ENCODE data around the gene RAB3A. TPM values are rescaled to one million over a fixed set of nuclear protein-coding genes. Genes with fewer than 3 reads are reported as not detected.

Gene RAB3A
- total and polyA plus RNA-seq, 9 of the 15 experiments (the other 6 are each of a cell fraction or from before 2014, with no cell fraction given): 0.17 to 5.1 (median 0.90) TPM; not detected in 1

DNA sequence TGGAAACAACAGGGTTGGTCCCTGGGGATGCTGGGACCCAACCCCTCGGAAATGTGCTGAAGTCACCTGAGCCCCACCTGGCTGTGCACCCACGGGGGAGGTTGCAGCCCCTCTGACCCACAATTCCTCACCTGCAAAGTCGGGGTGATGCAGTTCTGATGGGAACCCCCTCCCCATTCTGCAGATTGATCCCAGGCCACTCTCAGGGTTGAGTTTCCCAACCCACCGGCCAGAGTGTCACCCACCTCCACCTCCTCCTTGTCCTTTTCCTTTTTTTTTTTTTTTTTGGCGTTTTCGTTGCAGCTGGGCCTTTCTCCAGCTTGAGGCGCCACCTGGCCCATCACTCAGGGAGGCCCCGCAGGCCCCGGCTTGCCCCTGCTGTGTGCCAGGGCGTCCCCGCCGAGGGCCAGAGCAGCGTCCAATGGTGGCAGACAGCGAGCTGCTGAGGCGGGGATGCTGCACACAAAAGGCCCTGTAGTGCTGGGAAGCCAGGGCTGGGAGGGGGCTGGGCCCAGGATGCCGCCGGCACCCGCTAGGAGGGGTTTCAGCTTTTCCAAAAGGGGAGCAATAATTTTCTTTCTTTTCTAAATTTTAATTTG, 46.3 kb downstream of the RAB3A start (continued):
- no peak for TF ChIP-seq WHSC1 (IDR thresholded peaks at IDR 0.05; ENCODE audit: low read length)
- no peak for TF ChIP-seq MEF2D (tag; conservative IDR thresholded peaks at IDR 0.05; ENCODE audit: low read depth)
- no peak for TF ChIP-seq POLR2B (IDR thresholded peaks at IDR 0.05; ENCODE audit: low read depth, partially characterized antibody)
- 0 out of 6 replicates have a peak, but pooled peaks of 1 of the 3 experiments have one; percentile 10 for TF ChIP-seq ZBTB11 (CRISPR knock-in tag; IDR thresholded peaks at IDR 0.05)
- TF ChIP-seq, protein P1, sequence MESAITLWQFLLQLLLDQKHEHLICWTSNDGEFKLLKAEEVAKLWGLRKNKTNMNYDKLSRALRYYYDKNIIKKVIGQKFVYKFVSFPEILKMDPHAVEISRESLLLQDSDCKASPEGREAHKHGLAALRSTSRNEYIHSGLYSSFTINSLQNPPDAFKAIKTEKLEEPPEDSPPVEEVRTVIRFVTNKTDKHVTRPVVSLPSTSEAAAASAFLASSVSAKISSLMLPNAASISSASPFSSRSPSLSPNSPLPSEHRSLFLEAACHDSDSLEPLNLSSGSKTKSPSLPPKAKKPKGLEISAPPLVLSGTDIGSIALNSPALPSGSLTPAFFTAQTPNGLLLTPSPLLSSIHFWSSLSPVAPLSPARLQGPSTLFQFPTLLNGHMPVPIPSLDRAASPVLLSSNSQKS (CRISPR knock-in tag; IDR thresholded peaks at IDR 0.05): no peak
- TF ChIP-seq POLR2AphosphoS5 (IDR thresholded peaks at IDR 0.05; ENCODE audit: control insufficient read depth, insufficient read depth, low read depth, low read length): no peak
- no peak for TF ChIP-seq SPI1 (IDR thresholded peaks at IDR 0.05; ENCODE audit: borderline replicate concordance, low read depth, low read length)
- 0 out of 2 replicates have a peak, but pooled peaks have one; percentile 12 for TF ChIP-seq SP1 (CRISPR knock-in tag; IDR thresholded peaks at IDR 0.05)
- TF ChIP-seq ZBTB33 (CRISPR knock-in tag; IDR thresholded peaks at IDR 0.05): peak; percentile 83
- 0 out of 4 replicates have a peak, but pooled peaks of 1 of the 2 experiments have one; percentile 6 for TF ChIP-seq SIN3A (IDR thresholded peaks at IDR 0.05; ENCODE audit: borderline replicate concordance in 2 of 2, control insufficient read depth in 1 of 2, low read depth in 2 of 2, low read length in 2 of 2)
- peak; percentile 71 for TF ChIP-seq ZNF384 (IDR thresholded peaks at IDR 0.05; ENCODE audit: low read depth, low read length)
- TF ChIP-seq EP400 (IDR thresholded peaks at IDR 0.05): 0 out of 2 replicates have a peak, but pooled peaks have one; percentile 25
- TF ChIP-seq DACH1 (IDR thresholded peaks at IDR 0.05; ENCODE audit: partially characterized antibody): no peak
- no peak for TF ChIP-seq TARDBP (IDR thresholded peaks at IDR 0.05)
- TF ChIP-seq TAF15 (IDR thresholded peaks at IDR 0.05; ENCODE audit: low read depth, low read length): no peak
- TF ChIP-seq NRF1 (conservative IDR thresholded peaks at IDR 0.05 in 1 of 2, IDR thresholded peaks at IDR 0.05 in 1 of 2): no peak; a peak in 1 of 4 replicates
- peak; percentile 18; the same call in 1 of the 2 replicates for TF ChIP-seq ZBTB7A (IDR thresholded peaks at IDR 0.05; ENCODE audit: borderline replicate concordance, control insufficient read depth, low read depth, low read length)
- TF ChIP-seq, protein P2, sequence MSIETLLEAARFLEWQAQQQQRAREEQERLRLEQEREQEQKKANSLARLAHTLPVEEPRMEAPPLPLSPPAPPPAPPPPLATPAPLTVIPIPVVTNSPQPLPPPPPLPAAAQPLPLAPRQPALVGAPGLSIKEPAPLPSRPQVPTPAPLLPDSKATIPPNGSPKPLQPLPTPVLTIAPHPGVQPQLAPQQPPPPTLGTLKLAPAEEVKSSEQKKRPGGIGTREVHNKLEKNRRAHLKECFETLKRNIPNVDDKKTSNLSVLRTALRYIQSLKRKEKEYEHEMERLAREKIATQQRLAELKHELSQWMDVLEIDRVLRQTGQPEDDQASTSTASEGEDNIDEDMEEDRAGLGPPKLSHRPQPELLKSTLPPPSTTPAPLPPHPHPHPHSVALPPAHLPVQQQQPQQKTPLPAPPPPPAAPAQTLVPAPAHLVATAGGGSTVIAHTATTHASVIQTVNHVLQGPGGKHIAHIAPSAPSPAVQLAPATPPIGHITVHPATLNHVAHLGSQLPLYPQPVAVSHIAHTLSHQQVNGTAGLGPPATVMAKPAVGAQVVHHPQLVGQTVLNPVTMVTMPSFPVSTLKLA (conservative IDR thresholded peaks at IDR 0.05): peak; percentile 44 to 60; a peak in 3 of 4 replicates
- TF ChIP-seq ZNF77 (CRISPR knock-in tag; IDR thresholded peaks at IDR 0.05): no peak
